HG03066 (cell line): ENCODE measurements around the gene STIM1.

Source experiments
- ATAC-seq: cut with Tn5 transposase; IDR thresholded peaks from one replicate; pipeline ENCODE4 v1.9.1; 2021; ENCODE audit warnings: low read depth; ENCODE audit not compliant: unreplicated experiment

STIM1 gene

DNA sequence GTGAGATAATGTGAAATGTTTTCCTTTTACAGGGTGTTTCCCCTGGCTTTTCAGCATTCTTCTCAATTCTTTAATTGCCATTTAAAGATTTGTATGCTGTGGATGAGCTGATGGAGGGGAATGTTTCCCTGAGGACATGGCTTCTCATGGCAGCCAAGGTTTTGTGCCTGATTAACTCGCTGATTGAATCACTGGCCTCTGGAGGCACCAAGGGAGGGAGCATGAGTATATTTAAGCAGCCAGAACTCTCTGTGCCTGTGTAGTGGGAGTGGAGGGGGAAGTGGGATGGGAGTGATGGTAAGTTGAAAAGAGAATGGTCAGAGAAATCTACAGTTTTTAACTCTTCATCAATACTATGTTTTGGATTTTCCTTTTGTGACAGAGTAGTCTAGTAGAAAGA is 88.7 kb downstream of the STIM1 start:
- ATAC-seq = no peak

DNA sequence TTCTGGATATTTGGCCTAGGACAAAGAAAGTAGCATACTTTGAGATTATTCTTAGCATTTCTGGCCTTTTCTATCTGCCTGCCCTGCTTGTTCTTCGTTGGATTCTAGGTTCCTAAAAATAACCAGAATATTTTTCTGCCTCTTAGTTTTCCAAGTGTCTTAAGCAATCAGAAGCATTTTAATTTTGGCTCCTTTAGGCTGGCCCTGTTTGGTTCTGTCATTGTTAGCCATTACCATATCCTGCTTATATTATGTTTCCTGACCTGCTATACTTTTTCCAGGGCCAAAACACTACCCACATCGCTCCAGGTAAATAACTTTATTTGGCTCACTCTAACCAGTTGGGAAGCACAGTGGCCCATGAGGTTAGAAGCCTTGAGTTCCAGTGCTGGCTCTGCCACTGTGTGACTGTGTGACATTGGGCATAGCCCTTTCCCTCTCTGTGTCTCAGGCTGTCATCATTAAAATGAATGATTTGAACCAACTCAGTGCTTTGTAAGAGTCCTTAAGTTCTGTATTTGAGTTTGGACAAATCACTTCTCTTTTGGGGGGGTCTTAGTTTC is 91.1 kb downstream of the STIM1 start:
- ATAC-seq = no peak

DNA sequence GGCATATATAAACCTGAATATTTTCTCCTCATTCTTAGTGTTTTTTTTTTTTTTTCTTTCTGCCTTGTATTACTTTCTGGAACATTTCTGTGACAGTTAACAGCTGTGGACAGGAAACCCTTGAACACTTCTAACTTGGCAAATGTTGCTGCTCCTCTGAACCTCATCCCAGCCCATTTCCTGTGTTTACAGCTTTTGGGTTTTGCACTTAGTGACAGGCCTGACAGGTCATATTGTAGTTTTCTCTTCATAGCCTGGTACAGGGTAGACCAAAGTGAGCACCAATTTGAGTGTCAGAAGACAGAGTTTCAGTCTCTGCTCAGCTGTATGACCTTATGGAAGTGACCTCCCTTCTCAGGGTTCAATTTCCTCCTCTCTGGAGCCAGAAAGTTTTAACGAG is 91.6 kb downstream of the STIM1 start:
- peak; percentile 78 for ATAC-seq

DNA sequence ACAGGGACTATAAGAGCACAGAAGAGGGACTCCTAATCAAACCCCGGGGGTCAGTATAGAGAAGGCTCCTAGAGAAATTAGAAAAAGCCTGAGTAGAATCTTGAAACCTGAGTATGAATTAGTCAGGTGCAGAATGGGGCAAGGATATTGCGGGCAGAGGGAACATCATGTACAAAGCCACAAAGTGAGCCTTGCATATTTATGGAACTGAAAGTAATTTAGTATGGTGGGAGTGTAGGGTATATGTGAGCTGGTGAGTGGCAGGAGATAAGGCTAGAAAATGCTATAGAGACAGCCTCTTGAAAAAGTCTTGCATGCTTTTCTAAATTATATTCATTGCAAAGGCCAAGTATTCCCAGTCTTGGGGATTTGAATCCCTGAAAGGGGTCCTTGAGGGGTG is 93.7 kb downstream of the STIM1 start:
- peak; percentile 42 for ATAC-seq

DNA sequence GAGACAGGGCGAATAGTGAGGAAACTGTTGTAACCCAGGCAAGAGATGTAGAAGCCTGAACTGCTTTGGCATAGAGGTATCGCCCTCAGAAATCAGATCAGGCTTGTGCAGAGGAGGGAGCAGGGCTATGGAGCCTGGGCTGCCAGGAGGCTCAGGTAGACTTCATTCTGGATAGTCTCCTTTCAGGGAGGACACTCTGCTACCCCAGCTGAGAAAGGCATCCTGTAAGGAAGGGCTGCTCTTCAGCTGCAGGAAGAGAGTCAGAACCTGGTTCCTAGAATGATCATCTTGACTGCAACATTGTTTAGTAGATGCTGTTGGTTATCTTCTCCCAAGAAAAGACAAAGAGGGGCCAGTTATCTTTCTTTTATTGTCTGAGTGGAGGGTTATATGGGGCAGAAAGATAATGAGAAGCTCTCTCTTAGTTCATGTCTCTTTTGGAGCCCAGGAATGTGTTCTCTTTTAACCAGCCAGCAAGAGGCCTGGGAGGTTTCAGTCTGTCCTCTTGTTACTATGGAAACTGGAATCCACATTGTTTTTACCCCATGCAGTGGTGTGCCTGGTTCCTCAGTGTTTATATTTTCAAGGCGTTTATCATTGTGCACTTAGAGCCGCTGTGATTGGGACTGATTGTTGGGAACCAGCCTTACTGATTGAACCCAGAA is 95.7 kb downstream of the STIM1 start:
- no peak for ATAC-seq

DNA sequence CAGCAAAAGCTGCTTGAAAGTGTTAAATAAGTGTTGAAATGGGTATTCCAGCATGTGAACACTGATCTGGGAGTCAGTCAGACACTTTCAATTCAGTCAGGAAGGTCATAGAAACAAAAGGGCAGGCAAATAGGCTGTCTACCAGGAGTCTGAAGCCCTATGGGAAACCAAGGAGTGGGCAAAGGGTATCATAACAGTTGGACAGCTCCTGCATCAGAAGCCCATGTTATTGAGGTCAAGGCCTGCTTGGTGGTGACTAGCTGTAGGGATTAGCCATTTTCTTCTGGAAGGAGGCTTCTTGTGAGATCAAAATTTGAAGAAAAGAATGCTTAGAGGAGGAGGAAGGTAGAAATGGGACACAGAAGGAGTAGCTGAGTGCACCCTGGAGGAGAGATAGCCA is 97.3 kb downstream of the STIM1 start:
- no peak for ATAC-seq

DNA sequence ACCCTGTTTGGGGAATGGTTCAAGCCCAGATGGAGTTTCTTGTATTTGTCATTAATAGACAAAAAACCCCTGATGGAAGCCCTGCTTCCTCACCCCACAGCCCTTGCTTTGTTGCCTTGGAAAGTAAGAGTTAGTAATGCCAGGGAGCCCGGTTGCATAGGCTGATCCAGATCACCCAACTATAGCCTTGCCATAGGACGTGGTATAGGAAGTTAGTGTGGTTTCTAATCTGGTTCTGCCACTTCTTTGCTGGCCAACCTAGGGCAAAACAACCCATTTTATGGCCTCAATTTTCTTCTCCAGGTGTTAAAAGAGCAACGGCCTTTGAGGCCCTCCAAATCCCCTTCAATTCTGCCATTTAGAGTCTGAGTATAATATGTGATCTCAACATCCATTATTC is 97.9 kb downstream of the STIM1 start:
- ATAC-seq = no peak

DNA sequence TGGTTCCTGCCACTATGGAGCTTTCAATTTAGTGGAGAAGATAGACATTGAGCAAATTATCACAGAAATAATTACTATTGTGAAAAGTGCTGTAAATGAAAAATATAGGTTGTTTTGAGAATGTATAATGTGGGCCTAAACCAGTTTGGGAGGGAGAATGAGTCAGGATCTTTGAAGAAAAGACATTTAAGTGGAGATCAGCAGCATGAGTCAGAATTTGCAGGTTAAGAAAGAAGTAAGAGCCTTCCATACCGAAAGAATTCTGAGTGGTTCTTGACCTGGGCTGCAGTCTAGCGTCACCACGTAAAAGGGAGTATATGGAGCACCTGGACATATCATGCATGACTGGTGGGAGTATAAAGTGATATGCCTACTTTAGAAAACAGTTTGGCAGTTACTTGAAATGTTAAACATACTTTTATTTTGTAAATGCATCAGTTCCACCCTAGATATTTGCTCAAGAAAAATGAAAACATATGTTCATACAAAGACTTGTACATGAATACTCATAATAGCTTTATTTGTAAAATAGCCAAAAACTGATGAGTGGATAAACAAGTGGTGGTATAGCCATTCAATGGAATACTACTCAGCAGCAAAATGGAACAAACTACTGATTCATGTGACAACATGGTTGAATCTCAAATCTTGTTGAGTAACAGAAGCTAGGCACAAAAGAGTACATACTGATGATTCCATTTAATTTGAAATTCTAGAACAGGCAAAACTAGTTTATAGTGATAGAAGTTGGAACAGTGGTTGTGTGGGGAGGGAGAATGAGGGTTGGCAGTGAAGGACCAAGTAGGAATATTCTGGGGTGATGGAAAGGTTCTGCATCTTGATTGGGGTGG is 99.2 kb downstream of the STIM1 start:
- ATAC-seq = no peak

DNA sequence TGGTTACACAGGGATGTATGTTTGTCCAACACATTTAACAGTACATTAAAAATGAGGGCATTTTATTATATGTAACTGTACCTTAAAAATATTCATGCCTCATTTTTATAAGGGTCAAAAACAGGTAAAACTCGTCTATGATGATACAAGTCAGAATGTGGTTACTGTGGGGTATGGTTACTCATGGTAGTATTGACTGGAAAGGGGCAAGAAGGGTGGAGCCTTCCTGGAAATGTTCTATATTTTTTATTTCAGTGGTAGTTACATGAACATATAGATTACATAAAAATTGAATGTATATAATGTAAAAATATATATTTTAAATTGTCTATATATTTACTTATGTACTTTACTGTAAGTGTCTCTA is 99.8 kb downstream of the STIM1 start:
- no peak for ATAC-seq

DNA sequence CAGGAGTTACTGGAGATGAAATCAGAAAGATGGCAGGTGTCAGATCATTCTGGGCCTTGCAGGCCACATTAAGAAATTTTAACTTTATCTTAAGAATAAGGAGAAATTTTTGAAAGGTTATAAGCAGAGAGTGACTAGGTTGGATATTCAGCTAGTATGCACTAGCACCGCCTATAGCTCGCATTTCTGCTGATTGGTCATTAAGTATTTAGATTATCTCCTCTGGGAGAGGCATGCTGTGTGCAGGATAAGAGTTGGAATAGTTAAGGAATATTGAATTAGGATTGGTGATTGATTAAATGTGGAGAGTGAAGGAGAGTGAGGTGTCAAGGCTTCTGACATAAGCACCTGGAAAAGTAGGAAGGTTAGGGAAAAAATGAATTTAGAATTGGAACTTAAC is 100.6 kb downstream of the STIM1 start:
- no peak for ATAC-seq

DNA sequence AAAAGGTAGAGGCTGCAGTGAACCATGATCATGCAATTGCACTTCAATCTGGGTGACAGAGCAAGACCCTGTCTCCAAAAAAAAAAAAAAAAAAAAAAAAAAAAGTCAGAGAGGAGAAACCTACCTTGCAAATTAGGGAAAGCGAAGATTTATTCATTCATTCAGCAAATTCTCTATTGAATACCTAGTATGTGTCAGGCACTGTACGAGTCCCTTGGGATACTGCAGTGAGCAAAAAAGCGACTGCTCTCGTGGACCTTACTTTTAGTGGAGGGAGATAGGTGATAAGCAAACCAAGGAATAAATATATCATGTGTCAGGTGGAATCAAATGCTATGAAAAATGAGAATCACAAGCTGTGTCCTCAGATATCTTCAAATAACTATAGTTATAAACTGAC is 101.3 kb downstream of the STIM1 start:
- no peak for ATAC-seq

DNA sequence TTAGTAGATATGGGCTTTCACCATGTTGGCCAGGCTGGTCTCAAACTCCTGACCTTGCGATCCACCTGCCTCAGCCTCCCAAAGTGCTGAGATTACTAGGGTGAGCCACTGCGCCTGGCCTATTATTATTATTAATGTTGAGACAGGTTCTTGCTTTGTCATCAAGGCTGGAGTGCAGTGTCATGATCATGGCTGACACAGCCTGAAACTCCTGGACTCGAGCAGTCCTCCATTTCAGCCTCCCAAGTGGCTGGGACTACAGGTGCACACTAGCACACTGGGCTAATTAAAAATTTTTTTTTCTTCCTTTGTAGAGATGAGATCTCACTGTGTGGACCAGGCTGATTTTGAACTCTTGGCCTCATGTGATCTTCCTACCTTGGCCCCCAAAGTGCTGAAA is 102.0 kb downstream of the STIM1 start:
- no peak for ATAC-seq

DNA sequence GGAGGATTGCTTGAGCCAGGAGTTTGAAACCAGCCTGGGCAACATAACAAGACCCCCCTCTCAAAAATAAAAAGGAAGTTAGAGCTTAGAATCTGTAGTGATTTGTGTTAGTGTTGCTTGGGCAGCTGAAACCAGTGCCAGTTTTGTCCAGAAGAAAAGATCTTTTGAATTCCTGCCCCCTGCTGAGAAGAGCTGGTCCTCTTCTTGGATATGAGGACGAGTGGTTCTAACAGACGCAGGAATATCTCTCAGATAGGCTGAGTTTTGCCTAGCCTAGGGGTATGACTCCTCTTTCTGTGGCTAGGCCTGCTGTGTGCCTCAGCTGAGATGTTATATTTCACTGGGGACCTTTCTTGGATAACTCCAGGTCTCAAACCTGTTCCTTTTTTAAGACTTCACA is 102.8 kb downstream of the STIM1 start:
- no peak for ATAC-seq

DNA sequence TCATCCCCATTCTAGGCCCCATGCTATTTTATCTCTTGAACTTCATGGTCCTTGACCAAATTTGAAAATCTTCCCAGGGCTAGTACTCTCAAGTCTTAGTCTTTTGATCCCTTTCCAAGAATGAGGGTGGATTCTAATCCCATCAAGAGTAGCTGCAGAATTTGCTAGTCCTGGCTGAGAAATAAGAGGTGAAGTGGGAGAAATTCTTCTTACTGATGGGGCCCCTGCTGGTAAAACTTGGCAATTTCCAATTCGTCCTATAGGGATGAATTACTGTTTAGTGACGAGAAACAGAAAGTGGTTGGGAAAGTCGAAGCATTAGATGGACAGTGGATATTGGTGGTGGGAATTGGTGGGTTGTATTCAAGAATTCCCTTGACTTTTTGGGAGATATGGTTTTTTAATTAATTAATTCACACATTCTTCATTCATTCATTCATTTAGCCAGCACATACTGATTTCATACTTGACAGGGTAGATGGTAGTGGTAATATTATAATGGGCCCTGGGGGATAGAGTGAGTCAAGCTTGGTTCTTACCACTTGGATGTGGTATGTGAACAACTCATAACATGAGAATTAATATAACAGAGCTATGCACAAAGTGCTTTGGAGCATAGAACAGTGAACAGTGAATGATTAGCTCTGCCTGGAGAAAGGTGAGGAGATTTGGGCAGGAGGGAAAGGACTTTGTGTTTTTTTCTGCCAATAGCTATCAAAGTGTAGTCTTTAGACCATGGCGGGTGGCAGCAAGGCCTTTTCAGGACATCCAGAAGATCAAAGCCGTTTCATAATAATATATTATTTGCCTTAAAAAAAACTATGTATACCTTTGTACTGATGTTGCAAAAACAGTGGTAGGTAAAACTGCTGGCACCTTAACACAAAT is 103.8 kb downstream of the STIM1 start:
- ATAC-seq = no peak

DNA sequence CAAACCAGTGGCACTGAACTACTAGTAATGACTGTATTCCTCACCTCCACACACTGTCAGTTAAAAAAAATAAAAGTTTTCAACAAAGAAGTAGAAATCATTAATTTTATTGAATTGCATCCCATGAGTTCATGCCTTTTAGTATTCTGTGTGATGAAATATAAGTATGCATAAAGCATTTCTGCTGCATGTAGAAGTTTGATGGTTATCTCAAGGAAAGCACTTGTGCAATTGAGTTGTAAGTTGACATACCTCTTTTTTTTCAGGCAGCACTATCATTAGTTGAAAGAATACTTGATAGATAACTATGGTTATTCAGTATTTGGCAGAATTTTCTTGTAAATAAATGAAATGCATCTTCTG is 104.4 kb downstream of the STIM1 start:
- ATAC-seq = no peak

DNA sequence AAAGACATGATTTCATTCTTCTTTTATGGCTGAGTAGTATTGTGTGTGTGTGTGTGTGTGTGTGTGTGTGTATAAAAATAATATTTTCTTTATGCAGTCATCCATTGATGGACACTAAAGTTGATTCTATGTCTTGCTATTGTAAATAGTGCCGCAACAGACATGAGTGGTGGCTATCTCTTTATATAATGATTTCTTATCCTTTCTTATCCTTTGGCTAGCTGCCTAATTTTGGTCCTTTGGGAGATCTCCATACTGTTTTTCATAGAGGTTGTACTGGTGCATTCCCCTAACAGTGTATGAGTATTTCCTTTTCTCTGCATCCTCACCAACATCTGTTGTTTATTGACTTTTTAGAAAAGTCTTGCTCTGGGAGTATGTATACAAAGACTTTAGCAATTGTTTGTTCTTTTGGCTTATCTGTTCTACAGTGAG is 107.0 kb downstream of the STIM1 start:
- ATAC-seq = no peak

DNA sequence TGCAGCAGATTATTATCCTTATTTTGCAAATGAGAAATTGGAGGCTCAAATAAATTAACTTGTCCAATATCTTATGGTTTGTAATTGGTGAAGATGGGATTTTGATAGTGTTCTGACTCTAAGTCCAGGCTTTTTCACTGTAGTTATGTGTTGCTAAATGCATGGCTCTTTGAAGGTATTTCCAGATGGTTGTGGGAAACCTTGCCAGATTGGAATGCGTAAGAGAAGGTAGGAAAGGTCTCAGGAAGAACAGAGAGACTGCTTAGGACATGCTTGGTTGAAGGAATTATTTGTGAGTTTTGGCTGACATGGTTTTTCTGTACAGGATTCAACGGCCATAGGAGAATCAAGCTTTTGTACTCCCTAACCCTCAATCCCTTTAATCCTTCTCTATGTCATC is 108.6 kb downstream of the STIM1 start:
- no peak for ATAC-seq

DNA sequence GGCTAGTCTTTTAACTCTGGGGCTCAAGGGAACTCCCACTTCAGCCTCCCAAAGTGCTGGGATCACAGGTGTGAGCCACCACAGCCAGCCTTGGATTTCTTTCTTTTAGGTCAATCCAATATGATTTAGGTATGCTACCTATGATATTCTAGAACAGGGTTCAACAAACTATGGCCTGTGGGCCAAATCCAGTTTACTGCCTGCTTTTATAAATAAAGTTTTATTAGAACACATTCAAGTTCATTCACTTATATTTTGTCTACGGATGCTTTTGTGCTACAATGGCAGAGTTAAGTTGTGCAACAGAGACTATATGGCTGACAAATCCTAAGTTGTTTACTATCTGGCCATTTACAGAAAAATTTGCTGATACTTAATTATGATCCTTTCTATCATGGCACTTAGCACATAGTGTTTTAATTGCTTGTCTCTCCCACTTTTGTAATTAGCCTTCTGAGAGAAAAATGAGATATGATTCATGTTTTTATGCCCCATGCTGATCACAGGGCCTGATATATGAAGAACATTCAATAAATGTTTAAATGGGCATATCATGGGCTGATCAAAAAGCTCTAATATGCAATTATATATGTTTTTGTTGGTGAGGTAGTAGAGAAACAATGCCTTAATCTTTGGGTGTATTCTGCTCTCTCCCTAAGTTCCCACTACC is 109.6 kb downstream of the STIM1 start:
- no peak for ATAC-seq

DNA sequence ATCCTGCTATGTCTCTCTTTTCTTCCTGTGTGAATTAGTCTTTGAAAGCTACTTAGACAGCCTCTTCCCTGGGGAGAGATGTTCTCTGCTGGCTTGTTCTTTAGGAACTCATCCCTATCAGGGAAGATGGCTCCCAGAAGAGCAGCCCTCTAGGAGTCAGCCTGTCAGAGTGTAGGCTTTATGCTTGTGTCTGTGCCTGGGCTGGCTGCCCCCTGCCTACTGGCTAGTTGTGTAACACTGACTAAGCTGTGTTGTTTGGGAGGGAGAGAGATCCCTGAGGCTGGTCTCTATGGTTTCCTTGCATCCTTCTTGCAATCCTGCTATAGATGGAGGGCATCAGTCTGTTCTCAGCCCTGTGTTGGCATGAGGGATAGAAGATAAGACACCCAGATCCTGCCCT is 112.2 kb downstream of the STIM1 start:
- ATAC-seq = no peak

DNA sequence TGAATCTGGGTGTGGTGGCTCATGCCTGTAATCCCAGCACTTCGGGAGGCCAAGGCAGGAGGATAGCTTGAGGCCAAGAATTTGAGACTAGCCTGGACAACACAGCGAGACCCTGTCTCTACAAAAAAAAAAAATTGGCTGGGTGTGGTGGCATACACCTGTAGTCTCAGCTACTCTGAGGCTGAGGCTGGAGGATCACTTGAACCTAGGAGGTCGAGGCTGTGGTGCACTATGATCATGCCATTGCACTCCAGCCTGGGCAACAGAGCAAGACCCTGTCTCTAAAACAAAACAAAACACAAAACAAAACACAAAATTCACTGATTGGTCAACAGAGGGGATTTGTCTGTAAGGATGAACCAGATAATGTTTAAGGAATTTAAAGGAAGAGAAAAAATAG is 113.7 kb downstream of the STIM1 start:
- no peak for ATAC-seq

DNA sequence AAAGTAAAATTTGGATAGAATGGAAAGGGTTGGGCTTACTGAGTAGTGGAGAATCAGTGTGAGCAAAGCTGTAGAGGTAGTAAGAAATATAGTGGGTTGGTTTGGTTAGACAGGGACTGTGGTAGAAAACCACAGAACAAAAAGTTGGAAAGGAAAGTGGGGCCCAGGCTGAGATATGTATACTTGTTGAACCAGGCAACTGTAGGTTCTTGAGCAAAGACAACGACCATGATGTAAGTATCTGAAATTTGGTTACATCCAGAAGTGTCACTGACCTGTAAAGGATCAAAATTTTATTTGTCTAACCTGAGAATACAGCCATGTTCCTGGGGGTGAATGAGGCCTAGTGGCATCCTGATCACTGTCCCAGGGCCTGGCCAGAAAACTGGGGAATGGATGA is 114.1 kb downstream of the STIM1 start:
- peak; percentile 55 for ATAC-seq
